SK-N-MC (cell line): ENCODE results near the gene PRAME.

Source experiments
- EZH2 ChIP-seq: fragments of 200-600 bp; sonication (generic); IDR thresholded peaks from one replicate; pipeline ENCODE4 v1.6.1; 2017; ENCODE audit warnings: antibody characterized with exemption
- POLR2AphosphoS5 ChIP-seq: IDR thresholded peaks from 2 replicates; pipeline ENCODE4 v1.6.1; 2012; ENCODE audit warnings: mild to moderate bottlenecking, low read depth, low read length, borderline replicate concordance

DNA sequence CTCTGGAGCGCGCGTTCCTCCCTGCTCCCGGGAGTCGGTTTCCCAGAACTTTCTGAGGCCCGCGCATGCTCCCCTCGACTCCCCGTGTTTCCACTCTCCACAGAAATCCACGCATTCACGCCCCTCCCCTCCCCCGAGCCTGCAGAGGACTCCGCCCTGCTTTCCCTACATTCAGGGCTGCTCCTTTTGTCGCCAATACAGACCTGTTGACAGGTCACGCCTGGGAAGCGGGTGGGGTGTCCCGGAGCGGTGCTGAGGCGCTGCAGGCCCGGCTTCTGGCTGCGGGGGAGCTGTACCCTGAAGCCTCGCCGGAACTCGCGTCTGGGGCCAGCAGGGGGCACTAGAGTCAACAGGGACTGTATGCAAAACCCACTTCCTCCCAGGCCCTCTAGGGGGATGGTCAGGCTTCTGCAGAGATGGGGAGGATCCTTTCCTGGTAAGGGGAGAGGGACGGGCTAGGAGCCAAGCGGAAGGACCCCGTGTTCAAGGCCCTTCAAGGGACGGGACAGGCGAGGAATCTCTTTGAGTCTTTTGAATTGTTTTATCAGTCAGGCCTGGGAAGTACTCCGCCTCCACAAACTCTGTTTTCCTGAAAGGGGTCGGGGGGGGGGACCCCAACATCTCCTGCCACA, at the start of gene PRAME:
- TF ChIP-seq POLR2AphosphoS5, result peak; percentile 21; the same call in 1 of the 2 replicates
- no peak for TF ChIP-seq EZH2
